Natural killer cell (primary cell): ENCODE results near the gene PSME3. TPM values are rescaled to one million over a fixed set of nuclear protein-coding genes. Genes with fewer than 3 reads are reported as not detected.

Experiments used
- ATAC-seq, 3 donors: fragments of 150-1000 bp in 2 of 3; fragments of 200-7000 bp in 1 of 3; cut with Tn5 transposase; 1 replicate in 1 of 3; 2 replicates in 2 of 3; pipeline ENCODE4 v1.10.0; 2021; ENCODE audit warnings: mild to moderate bottlenecking in 2 of 3, moderate library complexity in 2 of 3
- DNase-seq, 2 donors: peaks; one replicate each; pipeline versions ENCODE4 v3.0.0 to v3.0.0-alpha.2; 2013 to 2021; ENCODE audit warnings: mixed read lengths in 1 of 2
- H3K27ac ChIP-seq: one replicate; pipeline ENCODE4 v1.5.1; 2013; ENCODE audit warnings: mild to moderate bottlenecking, low read length
- H3K27me3 ChIP-seq: one replicate; pipeline ENCODE4 v1.6.1; 2013; ENCODE audit warnings: low read length; ENCODE audit not compliant: control insufficient read depth, insufficient read depth
- H3K36me3 ChIP-seq: one replicate; pipeline ENCODE4 v1.6.1; 2013; ENCODE audit warnings: low read length; ENCODE audit not compliant: control insufficient read depth, insufficient read depth
- H3K4me1 ChIP-seq: one replicate; pipeline ENCODE4 v1.6.1; 2013; ENCODE audit warnings: low read length; ENCODE audit not compliant: control insufficient read depth, insufficient read depth
- H3K4me3 ChIP-seq: one replicate; pipeline ENCODE4 v1.5.1; 2013; ENCODE audit warnings: low read length
- H3K9me3 ChIP-seq: one replicate; pipeline ENCODE4 v1.6.1; 2013; ENCODE audit warnings: low read length; ENCODE audit not compliant: control insufficient read depth, insufficient read depth
- H3K27ac Mint-ChIP-seq, 2 donors: one replicate each; pipeline ENCODE4 v1.8.0; 2022; ENCODE audit warnings: mild to moderate bottlenecking in 2 of 2, mixed read lengths in 2 of 2, moderate library complexity in 1 of 2
- H3K27me3 Mint-ChIP-seq, 2 donors: one replicate each; pipeline ENCODE4 v1.8.0; 2022; ENCODE audit warnings: low read depth in 2 of 2, mixed read lengths in 2 of 2
- H3K36me3 Mint-ChIP-seq: one replicate; pipeline ENCODE4 v1.8.0; 2022; ENCODE audit warnings: mixed read lengths
- H3K4me1 Mint-ChIP-seq, 2 donors: one replicate each; pipeline ENCODE4 v1.8.0; 2022; ENCODE audit warnings: mixed read lengths in 2 of 2
- H3K4me3 Mint-ChIP-seq: one replicate; pipeline ENCODE4 v1.8.0; 2022; ENCODE audit warnings: mild to moderate bottlenecking, moderate library complexity, mixed read lengths
- H3K9me3 Mint-ChIP-seq, 2 donors: one replicate each; pipeline ENCODE4 v1.8.0; 2022; ENCODE audit warnings: mixed read lengths in 2 of 2
- CTCF ChIP-seq: fragments of 200-600 bp; IDR thresholded peaks from one replicate; pipeline ENCODE4 v1.8.0; 2022; ENCODE audit warnings: antibody characterized with exemption
- WGBS: methylation state at CpG from one replicate; pipeline ENCODE4 v1.1.7; 2013; ENCODE audit warnings: missing lambda C conversion rate; ENCODE audit not compliant: insufficient coverage; 5-methylcytosine and 5-hydroxymethylcytosine counted together
- intact Hi-C: fragments of 100-400 bp; cut with micrococcal nuclease; formaldehyde crosslinking; loops from one replicate; pipeline ENCODE4 v1.14.2; 2022
- total RNA-seq, 4 donors: library from RNA; stranded (reverse); fragments of 120-200 nt in 1 of 4; gene quantifications; one replicate each; pipeline versions ENCODE4 v1.2.3 to v1.2.4, GENCODE V29; 2013 to 2022

The PSME3 gene
- total RNA-seq, 3 donors from 2014 or later (not counting 1 experiment from before 2014, with no cell fraction given): 82.8 to 92.5 (median 90.6) TPM

GRCh38 chr17:42784811-42785592 lies 48.2 kb upstream of the PSME3 start:
- Mint-ChIP-seq H3K4me1 (peaks cover 0 to 11% of the 10 kb centered on the region in 2 donors), H3K36me3 (no peaks in the 10 kb centered on the region), H3K27me3 (peaks cover 49 to 59% of the 10 kb centered on the region in 2 donors), H3K9me3 (no peaks in the 10 kb centered on the region), H3K27ac (no peak overlapping the region), H3K4me3 (no peak overlapping the region)
- peaks cover 8% of the 10 kb centered on the region for H3K4me1 ChIP-seq
- peak in 1 of 2 donors; percentile 27 for DNase-seq
- intact Hi-C loops: no loop called here
- H3K27ac ChIP-seq: no peak overlapping the region
- no peak for TF ChIP-seq CTCF
- no peaks in the 10 kb centered on the region for H3K36me3 ChIP-seq
- 9% methylated on average over 51 of the region's 52 CpGs for WGBS
- no peak overlapping the region for H3K4me3 ChIP-seq
- ATAC-seq: no peak
- H3K27me3 ChIP-seq: peaks cover 37% of the 10 kb centered on the region
- H3K9me3 ChIP-seq: no peaks in the 10 kb centered on the region

GRCh38 chr17:42787266-42787665 lies 45.9 kb upstream of the PSME3 start:
- H3K27ac Mint-ChIP-seq: no peak overlapping the region
- no peak overlapping the region for H3K27ac ChIP-seq
- intact Hi-C loops: no loop called here
- WGBS: 84% methylated on average over 11 of the region's 11 CpGs
- no peak overlapping the region for H3K4me3 ChIP-seq
- no peaks in the 10 kb centered on the region for H3K36me3 ChIP-seq
- H3K9me3 Mint-ChIP-seq: no peaks in the 10 kb centered on the region
- peaks cover 0 to 5% of the 10 kb centered on the region in 2 donors for H3K4me1 Mint-ChIP-seq
- H3K4me1 ChIP-seq: no peaks in the 10 kb centered on the region
- no peak overlapping the region for H3K4me3 Mint-ChIP-seq
- H3K36me3 Mint-ChIP-seq: no peaks in the 10 kb centered on the region
- DNase-seq (no peak), ATAC-seq (no peak)
- H3K27me3 Mint-ChIP-seq: peaks cover 49 to 57% of the 10 kb centered on the region in 2 donors
- no peaks in the 10 kb centered on the region for H3K9me3 ChIP-seq
- no peak for TF ChIP-seq CTCF
- H3K27me3 ChIP-seq: peaks cover 25% of the 10 kb centered on the region

GRCh38 chr17:42791948-42792347 lies 41.2 kb upstream of the PSME3 start:
- H3K9me3 ChIP-seq: no peaks in the 10 kb centered on the region
- H3K4me3 ChIP-seq: no peak overlapping the region
- Mint-ChIP-seq H3K9me3 (no peaks in the 10 kb centered on the region), H3K4me1 (peaks cover 0 to 23% of the 10 kb centered on the region in 2 donors), H3K36me3 (no peaks in the 10 kb centered on the region), H3K27me3 (peaks cover 14 to 28% of the 10 kb centered on the region in 2 donors), H3K27ac (no peak overlapping the region), H3K4me3 (no peak overlapping the region)
- H3K27ac ChIP-seq: no peak overlapping the region
- intact Hi-C loops: no loop called here
- no peaks in the 10 kb centered on the region for H3K4me1 ChIP-seq
- H3K36me3 ChIP-seq: no peaks in the 10 kb centered on the region
- ATAC-seq: no peak
- TF ChIP-seq CTCF: no peak
- peaks cover 4% of the 10 kb centered on the region for H3K27me3 ChIP-seq
- 83% methylated on average over 1 of the region's 2 CpGs for WGBS
- no peak for DNase-seq
